Endothelial cell of umbilical vein (primary cell): ENCODE results near the gene TCERG1L.

Source experiments
- CTCF ChIP-seq, 2 donors: IDR thresholded peaks; 1 replicate in 1 of 2; 2 replicates in 1 of 2; pipeline ENCODE4 v1.5.1; 2011; ENCODE audit warnings: low read length in 2 of 2, mild to moderate bottlenecking in 2 of 2, moderate library complexity in 2 of 2, control low read depth in 1 of 2, inconsistent platforms in 1 of 2, low read depth in 1 of 2; ENCODE audit not compliant: insufficient read depth in 1 of 2; ENCODE audit errors: extremely low read depth in 1 of 2
- FOS ChIP-seq: IDR thresholded peaks from 2 replicates; pipeline ENCODE4 v1.6.1; 2011; ENCODE audit warnings: mild to moderate bottlenecking, low read length, moderate library complexity, borderline replicate concordance; ENCODE audit not compliant: insufficient read depth
- MAX ChIP-seq: IDR thresholded peaks from 2 replicates; pipeline ENCODE4 v1.6.1; 2011; ENCODE audit not compliant: insufficient read depth, insufficient read length

GRCh38 chr10:131180740-131181415, 130.6 kb downstream of the TCERG1L start:
- TF ChIP-seq CTCF (IDR thresholded peaks at IDR 0.05; ENCODE audit: extremely low read depth in 1 of 2, insufficient read depth in 1 of 2, low read depth in 1 of 2, low read length in 2 of 2) (no peak), MAX (no peak), FOS (no peak)
